ENCODE data around the gene CRKL. TPM values are rescaled to one million over a fixed set of nuclear protein-coding genes. Genes with fewer than 3 reads are reported as not detected.

The CRKL gene
- total RNA-seq, 1 experiment from 2014 or later = 35.4 TPM

GRCh38 chr22:21001601-21002325 lies 84.6 kb downstream of the CRKL start, which contains the start of gene THAP7:
Gene THAP7 (minus strand): TSS chr22:21002118. CDS start chr22:21001911, 207 bp downstream.
- Histone ChIP-seq H3K9me3 (ENCODE audit: low read length) (no peaks in the 10 kb centered on the region), H3F3A (ENCODE audit: low read length, unreplicated experiment) (no peaks in the 10 kb centered on the region), H3K27me3 (ENCODE audit: low read length) (no peaks in the 10 kb centered on the region), H3K27ac (ENCODE audit: low read length) (peak within 1 kb of the TSS; percentile 91), H3K4me3 (ENCODE audit: low read length) (peak within 1 kb of the TSS; percentile 92), H3K79me2 (ENCODE audit: low read length) (peaks cover 36% of the 10 kb centered on the region), H3K4me1 (ENCODE audit: insufficient read depth, low read length) (peaks cover 24% of the 10 kb centered on the region), H3K36me3 (ENCODE audit: low read depth, low read length) (peaks cover 6% of the 10 kb centered on the region; the same call in 1 of the 2 replicates), H4K20me1 (ENCODE audit: low read length) (no peaks in the 10 kb centered on the region), H3K4me2 (ENCODE audit: low read length) (peak within 1 kb of the TSS; percentile 100), H3K9ac (ENCODE audit: low read length) (peak within 1 kb of the TSS; percentile 96), H2AFZ (ENCODE audit: low read length) (peak within 1 kb of the TSS; percentile 70), H3K9me2 (replicated peaks; ENCODE audit: low read length) (no peaks in the 10 kb centered on the region)
- peak; percentile 86 for ATAC-seq
- CTCF ChIA-PET = no interaction called here
- peak; percentile 91 for DNase-seq
- intact Hi-C loops (cut with micrococcal nuclease) = no loop called here
- TF ChIP-seq EZH2 (IDR thresholded peaks at IDR 0.05; ENCODE audit: low read length, unreplicated experiment) (no peak), EZH2phosphoT487 (IDR thresholded peaks at IDR 0.05; ENCODE audit: borderline replicate concordance, low read length) (no peak), CTCF (conservative IDR thresholded peaks at IDR 0.05; ENCODE audit: low read depth, low read length) (no peak)
- POLR2A ChIA-PET (ENCODE audit: unreplicated experiment) = interaction anchor here (0.6 kb wide), 1 partner anchor 10 kb away, joined by 3 read pairs; no protein-coding TSS in a partner anchor
- no TSS peak for BruUV-seq (replicated peaks)

Other genes with a start within 250 kb of the CRKL start
- 2.9 and 3.0 TPM in 2 replicates for gene SERPIND1, start 143.3 kb upstream of the CRKL start, total RNA-seq (2014; rRNA removed)
- 39.7 and 61.5 TPM in 2 replicates for gene PI4KA, start 58.6 kb upstream of the CRKL start, total RNA-seq (2014; rRNA removed)
- gene SNAP29, start 58.4 kb upstream of the CRKL start, total RNA-seq (2014; rRNA removed) = 12.3 and 23.9 TPM in 2 replicates
- gene AIFM3, start 49.8 kb downstream of the CRKL start, total RNA-seq (2014; rRNA removed) = 0.98 and 1.5 TPM in 2 replicates
- gene LZTR1, start 64.9 kb downstream of the CRKL start, total RNA-seq (2014; rRNA removed) = 41.0 and 49.3 TPM in 2 replicates
- gene THAP7, start 84.7 kb downstream of the CRKL start, total RNA-seq (2014; rRNA removed) = 43.0 and 44.3 TPM in 2 replicates
- 1.1 TPM in 1 of 2 replicates, not detected in the other for gene P2RX6, start 97.8 kb downstream of the CRKL start, total RNA-seq (2014; rRNA removed)
- gene SLC7A4, start 115.2 kb downstream of the CRKL start, total RNA-seq (2014; rRNA removed) = not detected in 2 replicates
- not detected in 2 replicates for gene LRRC74B, start 128.5 kb downstream of the CRKL start, total RNA-seq (2014; rRNA removed)